GM12878 (cell line): ENCODE data around the gene CACYBP. TPM values are rescaled to one million over a fixed set of nuclear protein-coding genes. Genes with fewer than 3 reads are reported as not detected.

Experiments
- ASH2L ChIP-seq: fragments of 300-600, 200-600 bp; sonication (generic); IDR thresholded peaks from 2 replicates; pipeline ENCODE4 v1.6.1; 2017; ENCODE audit warnings: low read depth, mild to moderate bottlenecking, borderline replicate concordance
- BMI1 ChIP-seq: fragments of 450-650 bp; IDR thresholded peaks from 2 replicates; pipeline ENCODE4 v1.6.1; 2016; ENCODE audit warnings: mild to moderate bottlenecking, moderate library complexity, borderline replicate concordance
- EGR1 ChIP-seq, 2 experiments: IDR thresholded peaks; 1 replicate in 1 of 2; 2 replicates in 1 of 2; pipeline ENCODE4 v1.6.1; 2011 to 2012; ENCODE audit warnings: low read depth in 2 of 2, low read length in 2 of 2, borderline replicate concordance in 1 of 2, mild to moderate bottlenecking in 1 of 2, moderate library complexity in 1 of 2
- EP300 ChIP-seq, 2 experiments: fragments of 150-350 bp in 1 of 2; IDR thresholded peaks; 2 replicates each; pipeline ENCODE4 v1.6.1; 2011 to 2012; ENCODE audit warnings: low read depth in 2 of 2, low read length in 2 of 2, borderline replicate concordance in 1 of 2, improper control_type of control experiment in 1 of 2, inconsistent platforms in 1 of 2; ENCODE audit not compliant: control insufficient read depth in 1 of 2
- HCFC1 ChIP-seq: fragments of 150-350 bp; IDR thresholded peaks from 2 replicates; pipeline ENCODE4 v1.6.1; 2014; ENCODE audit warnings: low read length
- HDGF ChIP-seq: fragments of 450-650 bp; IDR thresholded peaks from 2 replicates; pipeline ENCODE4 v1.6.1; 2016; ENCODE audit warnings: antibody characterized with exemption
- JUNB ChIP-seq: IDR thresholded peaks from 2 replicates; pipeline ENCODE4 v1.6.1; 2016; ENCODE audit warnings: antibody characterized with exemption, mild to moderate bottlenecking
- MEF2A ChIP-seq: IDR thresholded peaks from 2 replicates; pipeline ENCODE4 v1.6.1; 2011; ENCODE audit warnings: low read depth, mild to moderate bottlenecking, low read length, moderate library complexity; ENCODE audit not compliant: insufficient read depth
- NFXL1 ChIP-seq: fragments of 450-650 bp; IDR thresholded peaks from 2 replicates; pipeline ENCODE4 v1.6.1; 2017; ENCODE audit warnings: antibody characterized with exemption, mild to moderate bottlenecking, borderline replicate concordance
- POU2F2 ChIP-seq: IDR thresholded peaks from 3 replicates; pipeline ENCODE4 v1.6.1; 2011; ENCODE audit warnings: low read depth, mild to moderate bottlenecking, low read length, borderline replicate concordance
- RELA ChIP-seq: fragments of 450-650 bp; IDR thresholded peaks from 2 replicates; pipeline ENCODE4 v1.8.0; 2014; ENCODE audit warnings: borderline replicate concordance; ENCODE audit not compliant: partially characterized antibody
- RUNX3 ChIP-seq: IDR thresholded peaks from 2 replicates; pipeline ENCODE4 v1.6.1; 2012; ENCODE audit warnings: low read length, inconsistent platforms
- SMAD5 ChIP-seq: IDR thresholded peaks from 2 replicates; pipeline ENCODE4 v1.6.1; 2016; ENCODE audit warnings: antibody characterized with exemption, low read depth
- SMARCA5 ChIP-seq: fragments of 450-650 bp; IDR thresholded peaks from 2 replicates; pipeline ENCODE4 v1.6.1; 2017; ENCODE audit warnings: mild to moderate bottlenecking
- STAT3 ChIP-seq: IDR thresholded peaks from 2 replicates; pipeline ENCODE4 v1.6.1; 2011; ENCODE audit warnings: low read depth, low read length, improper control_type of control experiment
- TAF1 ChIP-seq: IDR thresholded peaks from 2 replicates; pipeline ENCODE4 v1.6.1; 2011; ENCODE audit warnings: mild to moderate bottlenecking, low read depth, low read length, borderline replicate concordance
- ZZZ3 ChIP-seq: IDR thresholded peaks from 2 replicates; pipeline ENCODE4 v1.6.1; 2011; ENCODE audit warnings: low read depth; ENCODE audit not compliant: control insufficient read depth, insufficient read length
- polyA plus RNA-seq, 11 experiments: library from polyadenylated mRNA; depleted of rRNA in 4 of 11; unstranded in 6 of 11; stranded (reverse) in 5 of 11; fragments of >200 nt; fragmentation: Nextera tagmentation in 4 of 11; fragmentation: Illumina TruSeq in 1 of 11; extraction: Ambion mirVana in 4 of 11; extraction: Trizol in 1 of 11; gene quantifications; 1 replicate in 1 of 11; 2 replicates in 10 of 11; pipeline versions ENCODE4 v1.2.1 to v1.2.3, GENCODE V29; 2011 to 2016; ENCODE audit warnings: inconsistent platforms in 2 of 11, missing spikeins in 2 of 11, low read depth in 1 of 11
- total RNA-seq, 4 experiments: library from RNA; depleted of rRNA in 3 of 4; stranded (reverse); fragments of >200 nt in 3 of 4; fragmentation: Illumina TruSeq in 1 of 4; extraction: Trizol in 1 of 4; gene quantifications; 2 replicates each; pipeline versions ENCODE4 v1.2.1 to v1.2.3, GENCODE V29; 2013 to 2021
- TF ChIP-seq, protein P1 (sequence below): IDR thresholded peaks from 2 replicates; pipeline ENCODE4 v1.6.1; 2012; ENCODE audit warnings: low read depth, low read length, improper control_type of control experiment
- TF ChIP-seq, protein P2 (sequence below): fragments of 450-650 bp; formaldehyde crosslinking; IDR thresholded peaks from 2 replicates; pipeline ENCODE4 v1.4.0; 2022; ENCODE audit warnings: mild to moderate bottlenecking, moderate library complexity
- TF ChIP-seq, protein P3 (sequence below): fragments of 150-350 bp; IDR thresholded peaks from 2 replicates; pipeline ENCODE4 v1.6.1; 2016; ENCODE audit warnings: low read depth, low read length

Gene CACYBP
- total and polyA plus RNA-seq, 10 of the 15 experiments (the other 5 are each of a cell fraction or from before 2014, with no cell fraction given): 77.7 to 488 (median 218) TPM

DNA sequence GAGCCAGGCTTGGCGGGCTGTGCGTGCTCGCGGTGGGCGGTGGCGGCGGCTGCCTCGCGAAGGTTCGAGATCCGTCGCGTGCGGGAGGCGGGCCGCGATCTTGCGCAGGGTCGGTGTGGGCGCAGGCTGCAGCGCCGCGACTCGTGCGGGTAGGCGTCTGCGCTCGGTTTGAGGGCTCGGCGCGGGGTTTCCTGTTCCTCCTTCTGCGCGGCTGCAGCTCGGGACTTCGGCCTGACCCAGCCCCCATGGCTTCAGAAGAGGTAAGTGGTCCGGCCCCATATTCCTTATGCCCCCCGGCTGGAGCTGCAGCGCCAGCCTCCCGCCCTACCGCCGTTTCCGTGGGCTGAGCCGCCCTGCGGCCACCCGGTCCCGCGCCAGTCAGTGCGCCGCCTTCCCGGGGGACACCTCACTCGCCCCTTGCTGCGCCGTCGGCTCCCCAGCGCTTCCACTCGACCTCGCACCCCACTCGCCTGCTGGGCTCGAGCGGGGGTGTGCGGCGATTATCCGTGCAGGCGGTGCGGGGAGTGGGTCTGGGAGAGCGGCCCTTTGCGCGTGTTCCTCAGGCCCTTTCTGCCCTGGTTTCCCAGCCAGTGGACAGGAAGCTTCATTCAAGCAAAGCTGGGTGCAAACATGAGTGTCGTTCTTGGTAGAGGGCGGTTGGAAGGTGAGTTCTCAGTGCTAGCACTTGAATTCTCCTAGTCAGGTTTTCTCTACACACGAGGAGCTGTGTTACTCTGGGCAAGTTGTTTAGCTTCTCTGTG lies at the start of gene CACYBP (continued):
- TF ChIP-seq SMAD5: no peak
- TF ChIP-seq SMARCA5: peak; percentile 60; the same call in 1 of the 2 replicates
- TF ChIP-seq, protein P1, sequence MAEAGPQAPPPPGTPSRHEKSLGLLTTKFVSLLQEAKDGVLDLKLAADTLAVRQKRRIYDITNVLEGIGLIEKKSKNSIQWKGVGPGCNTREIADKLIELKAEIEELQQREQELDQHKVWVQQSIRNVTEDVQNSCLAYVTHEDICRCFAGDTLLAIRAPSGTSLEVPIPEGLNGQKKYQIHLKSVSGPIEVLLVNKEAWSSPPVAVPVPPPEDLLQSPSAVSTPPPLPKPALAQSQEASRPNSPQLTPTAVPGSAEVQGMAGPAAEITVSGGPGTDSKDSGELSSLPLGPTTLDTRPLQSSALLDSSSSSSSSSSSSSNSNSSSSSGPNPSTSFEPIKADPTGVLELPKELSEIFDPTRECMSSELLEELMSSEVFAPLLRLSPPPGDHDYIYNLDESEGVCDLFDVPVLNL: no peak
- no peak; the same call in none of the 2 replicates for TF ChIP-seq RUNX3
- peak in 1 of 2 experiments; percentile 39; a peak in 2 of 3 replicates for TF ChIP-seq EGR1 (IDR thresholded peaks at IDR 0.05; ENCODE audit: borderline replicate concordance in 1 of 2, low read depth in 2 of 2, low read length in 2 of 2)
- no peak for TF ChIP-seq NFXL1
- no peak for TF ChIP-seq MEF2A
- no peak for TF ChIP-seq RELA
- TF ChIP-seq HCFC1: no peak; the same call in 1 of the 2 replicates
- no peak; a peak in 1 of 4 replicates for TF ChIP-seq EP300 (IDR thresholded peaks at IDR 0.05; ENCODE audit: borderline replicate concordance in 1 of 2, control insufficient read depth in 1 of 2, low read depth in 2 of 2, low read length in 2 of 2)
- TF ChIP-seq BMI1: no peak
- no peak for TF ChIP-seq ASH2L
- no peak for TF ChIP-seq HDGF
- no peak for TF ChIP-seq JUNB
- TF ChIP-seq ZZZ3: no peak
- TF ChIP-seq, protein P2, sequence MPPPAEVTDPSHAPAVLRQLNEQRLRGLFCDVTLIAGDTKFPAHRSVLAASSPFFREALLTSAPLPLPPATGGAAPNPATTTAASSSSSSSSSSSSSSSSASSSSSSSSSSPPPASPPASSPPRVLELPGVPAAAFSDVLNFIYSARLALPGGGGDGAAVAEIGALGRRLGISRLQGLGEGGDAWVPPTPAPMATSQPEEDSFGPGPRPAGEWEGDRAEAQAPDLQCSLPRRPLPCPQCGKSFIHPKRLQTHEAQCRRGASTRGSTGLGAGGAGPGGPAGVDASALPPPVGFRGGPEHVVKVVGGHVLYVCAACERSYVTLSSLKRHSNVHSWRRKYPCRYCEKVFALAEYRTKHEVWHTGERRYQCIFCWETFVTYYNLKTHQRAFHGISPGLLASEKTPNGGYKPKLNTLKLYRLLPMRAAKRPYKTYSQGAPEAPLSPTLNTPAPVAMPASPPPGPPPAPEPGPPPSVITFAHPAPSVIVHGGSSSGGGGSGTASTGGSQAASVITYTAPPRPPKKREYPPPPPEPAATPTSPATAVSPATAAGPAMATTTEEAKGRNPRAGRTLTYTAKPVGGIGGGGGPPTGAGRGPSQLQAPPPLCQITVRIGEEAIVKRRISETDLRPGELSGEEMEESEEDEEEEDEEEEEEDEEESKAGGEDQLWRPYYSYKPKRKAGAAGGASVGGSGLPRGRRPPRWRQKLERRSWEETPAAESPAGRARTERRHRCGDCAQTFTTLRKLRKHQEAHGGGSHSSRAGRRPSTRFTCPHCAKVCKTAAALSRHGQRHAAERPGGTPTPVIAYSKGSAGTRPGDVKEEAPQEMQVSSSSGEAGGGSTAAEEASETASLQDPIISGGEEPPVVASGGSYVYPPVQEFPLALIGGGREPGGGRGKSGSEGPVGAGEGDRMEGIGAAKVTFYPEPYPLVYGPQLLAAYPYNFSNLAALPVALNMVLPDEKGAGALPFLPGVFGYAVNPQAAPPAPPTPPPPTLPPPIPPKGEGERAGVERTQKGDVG (CRISPR knock-in tag): no peak
- TF ChIP-seq STAT3: no peak
- TF ChIP-seq TAF1: no peak
- TF ChIP-seq, protein P3, sequence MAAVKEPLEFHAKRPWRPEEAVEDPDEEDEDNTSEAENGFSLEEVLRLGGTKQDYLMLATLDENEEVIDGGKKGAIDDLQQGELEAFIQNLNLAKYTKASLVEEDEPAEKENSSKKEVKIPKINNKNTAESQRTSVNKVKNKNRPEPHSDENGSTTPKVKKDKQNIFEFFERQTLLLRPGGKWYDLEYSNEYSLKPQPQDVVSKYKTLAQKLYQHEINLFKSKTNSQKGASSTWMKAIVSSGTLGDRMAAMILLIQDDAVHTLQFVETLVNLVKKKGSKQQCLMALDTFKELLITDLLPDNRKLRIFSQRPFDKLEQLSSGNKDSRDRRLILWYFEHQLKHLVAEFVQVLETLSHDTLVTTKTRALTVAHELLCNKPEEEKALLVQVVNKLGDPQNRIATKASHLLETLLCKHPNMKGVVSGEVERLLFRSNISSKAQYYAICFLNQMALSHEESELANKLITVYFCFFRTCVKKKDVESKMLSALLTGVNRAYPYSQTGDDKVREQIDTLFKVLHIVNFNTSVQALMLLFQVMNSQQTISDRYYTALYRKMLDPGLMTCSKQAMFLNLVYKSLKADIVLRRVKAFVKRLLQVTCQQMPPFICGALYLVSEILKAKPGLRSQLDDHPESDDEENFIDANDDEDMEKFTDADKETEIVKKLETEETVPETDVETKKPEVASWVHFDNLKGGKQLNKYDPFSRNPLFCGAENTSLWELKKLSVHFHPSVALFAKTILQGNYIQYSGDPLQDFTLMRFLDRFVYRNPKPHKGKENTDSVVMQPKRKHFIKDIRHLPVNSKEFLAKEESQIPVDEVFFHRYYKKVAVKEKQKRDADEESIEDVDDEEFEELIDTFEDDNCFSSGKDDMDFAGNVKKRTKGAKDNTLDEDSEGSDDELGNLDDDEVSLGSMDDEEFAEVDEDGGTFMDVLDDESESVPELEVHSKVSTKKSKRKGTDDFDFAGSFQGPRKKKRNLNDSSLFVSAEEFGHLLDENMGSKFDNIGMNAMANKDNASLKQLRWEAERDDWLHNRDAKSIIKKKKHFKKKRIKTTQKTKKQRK: no peak
- no peak for TF ChIP-seq POU2F2
